Measurements from ENCODE around the gene SLC12A5.

GRCh38 chr20:46099491-46100287 lies 70.7 kb downstream of the SLC12A5 start:
- TF ChIP-seq CTCF (IDR thresholded peaks at IDR 0.05) (peak; percentile 45), EZH2 (IDR thresholded peaks at IDR 0.05; ENCODE audit: borderline replicate concordance, insufficient read depth, low read depth, low read length, poor library complexity, severe bottlenecking) (no peak)
